HepG2 (cell line): Measurements from ENCODE around the gene DUS2. TPM values are rescaled to one million over a fixed set of nuclear protein-coding genes. Genes with fewer than 3 reads are reported as not detected.
"Not testable (repeated sequence)": the region's sequence is repeated elsewhere in the genome, so short reads cannot be mapped to it uniquely, and the experiment has no call there.

ENCODE experiments used
- CREB1 ChIP-seq, 2 experiments: fragments of 450-650 bp in 1 of 2; IDR thresholded peaks; 2 replicates each; pipeline ENCODE4 v1.6.1; 2016 to 2017; ENCODE audit warnings: control low read depth in 1 of 2, mild to moderate bottlenecking in 1 of 2, missing compliant biosample characterization in 1 of 2, missing genetic modification characterization in 1 of 2
- DNMT1 ChIP-seq: sonication (generic); formaldehyde crosslinking; IDR thresholded peaks from 2 replicates; pipeline ENCODE4 v1.5.1; 2020; ENCODE audit warnings: mild to moderate bottlenecking, missing genetic modification reagents
- ELF3 ChIP-seq: IDR thresholded peaks from 2 replicates; pipeline ENCODE4 v1.6.1; 2016; ENCODE audit warnings: missing genetic modification reagents, missing compliant biosample characterization
- GATA4 ChIP-seq: sonication (generic); IDR thresholded peaks from 2 replicates; pipeline ENCODE4 v1.6.1; 2016; ENCODE audit warnings: antibody characterized with exemption, low read depth, borderline replicate concordance
- GTF2F1 ChIP-seq: fragments of 150-350 bp; IDR thresholded peaks from 2 replicates; pipeline ENCODE4 v1.6.1; 2014; ENCODE audit warnings: low read length
- KAT8 ChIP-seq: IDR thresholded peaks from 2 replicates; pipeline ENCODE4 v1.6.1; 2016; ENCODE audit warnings: missing genetic modification reagents, missing compliant biosample characterization
- NFYB ChIP-seq: sonication (generic); formaldehyde crosslinking; IDR thresholded peaks from 2 replicates; pipeline ENCODE4 v1.4.0; 2020; ENCODE audit warnings: missing genetic modification reagents
- RAD51 ChIP-seq: fragments of 450-650 bp; IDR thresholded peaks from 2 replicates; pipeline ENCODE4 v1.6.1; 2016; ENCODE audit warnings: borderline replicate concordance
- RBFOX2 ChIP-seq: fragments of 200-400 bp; formaldehyde crosslinking; IDR thresholded peaks from 2 replicates; pipeline ENCODE4 v1.6.1; 2017; ENCODE audit warnings: low read depth, mild to moderate bottlenecking, low read length
- SNAPC2 ChIP-seq: sonication (generic); formaldehyde crosslinking; IDR thresholded peaks from 2 replicates; pipeline ENCODE4 v1.8.1; 2022; ENCODE audit warnings: mild to moderate bottlenecking, missing genetic modification reagents
- SOX13 ChIP-seq, 3 experiments: fragments of 450-650 bp in 1 of 3; sonication (generic) in 1 of 3; formaldehyde crosslinking in 1 of 3; IDR thresholded peaks in 2 of 3; conservative IDR thresholded peaks in 1 of 3; 2 replicates each; pipeline versions ENCODE4 v1.5.0 to v1.6.1; 2016 to 2020; ENCODE audit warnings: antibody characterized with exemption in 1 of 3, mild to moderate bottlenecking in 1 of 3, missing compliant biosample characterization in 1 of 3, missing genetic modification reagents in 1 of 3, moderate library complexity in 1 of 3
- TARDBP ChIP-seq: sonication (generic); formaldehyde crosslinking; IDR thresholded peaks from 2 replicates; pipeline ENCODE4 v1.8.0; 2022; ENCODE audit warnings: mild to moderate bottlenecking, missing genetic modification reagents
- ZBTB38 ChIP-seq: sonication (generic); formaldehyde crosslinking; IDR thresholded peaks from 2 replicates; pipeline ENCODE4 v1.5.1; 2020; ENCODE audit warnings: mild to moderate bottlenecking, missing genetic modification reagents
- ZNF280D ChIP-seq: sonication (generic); formaldehyde crosslinking; IDR thresholded peaks from 2 replicates; pipeline ENCODE4 v1.5.1; 2020; ENCODE audit warnings: mild to moderate bottlenecking, missing genetic modification reagents
- ZNF501 ChIP-seq: sonication (generic); formaldehyde crosslinking; IDR thresholded peaks from 2 replicates; pipeline ENCODE4 v1.5.1; 2020; ENCODE audit warnings: mild to moderate bottlenecking, moderate library complexity, missing genetic modification reagents
- ZNF772 ChIP-seq: sonication (generic); formaldehyde crosslinking; IDR thresholded peaks from 2 replicates; pipeline ENCODE4 v1.5.0; 2020; ENCODE audit warnings: mild to moderate bottlenecking, missing genetic modification reagents
- polyA plus RNA-seq, 8 experiments: library from polyadenylated mRNA; depleted of rRNA in 3 of 8; stranded (reverse) in 7 of 8; unstranded in 1 of 8; fragments of >200 nt; fragmentation: Illumina TruSeq in 4 of 8; extraction: Trizol in 4 of 8; gene quantifications; 2 replicates each; pipeline versions ENCODE4 v1.2.1 to v1.2.3, GENCODE V29; 2011 to 2016; ENCODE audit warnings: low read depth in 4 of 8, missing spikeins in 1 of 8, mixed read lengths in 1 of 8; ENCODE audit not compliant: insufficient read depth in 1 of 8
- total RNA-seq, 5 experiments: library from RNA; depleted of rRNA; stranded (reverse); fragments of >200 nt; fragmentation: Illumina TruSeq; extraction: Trizol; gene quantifications; 2 replicates each; pipeline ENCODE4 v1.2.3, GENCODE V29; 2016; ENCODE audit warnings: low read depth in 1 of 5
- TF ChIP-seq, protein P1 (sequence below): sonication (generic); formaldehyde crosslinking; IDR thresholded peaks from 2 replicates; pipeline ENCODE4 v1.4.0; 2020; ENCODE audit warnings: low read depth, missing genetic modification reagents
- TF ChIP-seq, protein P2 (sequence below): sonication (generic); formaldehyde crosslinking; IDR thresholded peaks from 2 replicates; pipeline ENCODE4 v1.5.1; 2020; ENCODE audit warnings: mild to moderate bottlenecking, moderate library complexity, missing genetic modification reagents

DUS2 gene
- total and polyA plus RNA-seq, 2 of the 13 experiments (the other 11 are each of a cell fraction or from before 2014, with no cell fraction given) = 17.8 to 25.1 TPM

- TF ChIP-seq SNAPC2 (CRISPR knock-in tag) = peak; percentile 37; the same call in 1 of the 2 replicates
- TF ChIP-seq GATA4 = peak; percentile 32; the same call in 1 of the 2 replicates
- TF ChIP-seq GTF2F1 = peak; percentile 85; the same call in 1 of the 2 replicates
- TF ChIP-seq RAD51 = peak; percentile 7; the same call in 1 of the 2 replicates
- TF ChIP-seq ZBTB38 (CRISPR knock-in tag) = peak; percentile 76; the same call in 1 of the 2 replicates
- TF ChIP-seq DNMT1 = 0 out of 2 replicates have a peak, but pooled peaks have one; percentile 5
- 0 out of 2 replicates have a peak, but pooled peaks have one; percentile 28 for TF ChIP-seq RBFOX2
- peak; percentile 88 for TF ChIP-seq ZNF280D (CRISPR knock-in tag)
- TF ChIP-seq ZNF501 (CRISPR knock-in tag) = peak; percentile 66
- peak; percentile 89 for TF ChIP-seq NFYB (CRISPR knock-in tag)
- TF ChIP-seq, protein P1, sequence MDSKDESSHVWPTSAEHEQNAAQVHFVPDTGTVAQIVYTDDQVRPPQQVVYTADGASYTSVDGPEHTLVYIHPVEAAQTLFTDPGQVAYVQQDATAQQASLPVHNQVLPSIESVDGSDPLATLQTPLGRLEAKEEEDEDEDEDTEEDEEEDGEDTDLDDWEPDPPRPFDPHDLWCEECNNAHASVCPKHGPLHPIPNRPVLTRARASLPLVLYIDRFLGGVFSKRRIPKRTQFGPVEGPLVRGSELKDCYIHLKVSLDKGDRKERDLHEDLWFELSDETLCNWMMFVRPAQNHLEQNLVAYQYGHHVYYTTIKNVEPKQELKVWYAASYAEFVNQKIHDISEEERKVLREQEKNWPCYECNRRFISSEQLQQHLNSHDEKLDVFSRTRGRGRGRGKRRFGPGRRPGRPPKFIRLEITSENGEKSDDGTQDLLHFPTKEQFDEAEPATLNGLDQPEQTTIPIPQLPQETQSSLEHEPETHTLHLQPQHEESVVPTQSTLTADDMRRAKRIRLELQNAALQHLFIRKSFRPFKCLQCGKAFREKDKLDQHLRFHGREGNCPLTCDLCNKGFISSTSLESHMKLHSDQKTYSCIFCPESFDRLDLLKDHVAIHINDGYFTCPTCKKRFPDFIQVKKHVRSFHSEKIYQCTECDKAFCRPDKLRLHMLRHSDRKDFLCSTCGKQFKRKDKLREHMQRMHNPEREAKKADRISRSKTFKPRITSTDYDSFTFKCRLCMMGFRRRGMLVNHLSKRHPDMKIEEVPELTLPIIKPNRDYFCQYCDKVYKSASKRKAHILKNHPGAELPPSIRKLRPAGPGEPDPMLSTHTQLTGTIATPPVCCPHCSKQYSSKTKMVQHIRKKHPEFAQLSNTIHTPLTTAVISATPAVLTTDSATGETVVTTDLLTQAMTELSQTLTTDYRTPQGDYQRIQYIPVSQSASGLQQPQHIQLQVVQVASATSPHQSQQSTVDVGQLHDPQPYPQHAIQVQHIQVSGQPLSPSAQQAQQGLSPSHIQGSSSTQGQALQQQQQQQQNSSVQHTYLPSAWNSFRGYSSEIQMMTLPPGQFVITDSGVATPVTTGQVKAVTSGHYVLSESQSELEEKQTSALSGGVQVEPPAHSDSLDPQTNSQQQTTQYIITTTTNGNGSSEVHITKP (CRISPR knock-in tag) = 0 out of 2 replicates have a peak, but pooled peaks have one; percentile 20
- peak; percentile 67 for TF ChIP-seq TARDBP (CRISPR knock-in tag)
- TF ChIP-seq KAT8 (CRISPR knock-in tag) = peak; percentile 47; the same call in 1 of the 2 replicates
- TF ChIP-seq ELF3 (CRISPR knock-in tag) = 0 out of 2 replicates have a peak, but pooled peaks have one; percentile 18
- TF ChIP-seq ZNF772 (CRISPR knock-in tag) = peak; percentile 66; the same call in 1 of the 2 replicates
- TF ChIP-seq, protein P2, sequence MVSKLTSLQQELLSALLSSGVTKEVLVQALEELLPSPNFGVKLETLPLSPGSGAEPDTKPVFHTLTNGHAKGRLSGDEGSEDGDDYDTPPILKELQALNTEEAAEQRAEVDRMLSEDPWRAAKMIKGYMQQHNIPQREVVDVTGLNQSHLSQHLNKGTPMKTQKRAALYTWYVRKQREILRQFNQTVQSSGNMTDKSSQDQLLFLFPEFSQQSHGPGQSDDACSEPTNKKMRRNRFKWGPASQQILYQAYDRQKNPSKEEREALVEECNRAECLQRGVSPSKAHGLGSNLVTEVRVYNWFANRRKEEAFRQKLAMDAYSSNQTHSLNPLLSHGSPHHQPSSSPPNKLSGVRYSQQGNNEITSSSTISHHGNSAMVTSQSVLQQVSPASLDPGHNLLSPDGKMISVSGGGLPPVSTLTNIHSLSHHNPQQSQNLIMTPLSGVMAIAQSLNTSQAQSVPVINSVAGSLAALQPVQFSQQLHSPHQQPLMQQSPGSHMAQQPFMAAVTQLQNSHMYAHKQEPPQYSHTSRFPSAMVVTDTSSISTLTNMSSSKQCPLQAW (CRISPR knock-in tag) = peak; percentile 67; the same call in 1 of the 2 replicates
- peak; percentile 13; the same call in 1 of the 2 replicates for TF ChIP-seq SOX13 (IDR thresholded peaks at IDR 0.05)
- TF ChIP-seq SOX13 (CRISPR knock-in tag; conservative IDR thresholded peaks at IDR 0.05 in 1 of 2, IDR thresholded peaks at IDR 0.05 in 1 of 2) = peak; percentile 41 to 48; a peak in 1 of 4 replicates
- peak; percentile 40; the same call in 1 of the 2 replicates for TF ChIP-seq CREB1 (IDR thresholded peaks at IDR 0.05)
- TF ChIP-seq CREB1 (CRISPR knock-in tag; IDR thresholded peaks at IDR 0.05) = not testable (repeated sequence)
Observed at GRCh38 chr16:67998779-67999688, 24.1 kb upstream of the DUS2 start, which contains the start of gene DPEP2 (continued).
